ENCODE results near the gene TGM1. TPM values are rescaled to one million over a fixed set of nuclear protein-coding genes. Genes with fewer than 3 reads are reported as not detected.

The TGM1 gene
- total RNA-seq, 1 experiment from 2014 or later = 2.9 TPM

- no peaks in the 10 kb centered on the region for H3K27me3 Mint-ChIP-seq (ENCODE audit: low read depth)
- no peak overlapping the region for H2AK5ac ChIP-seq (ENCODE audit: insufficient read length, low read length)
- peaks cover 2% of the 10 kb centered on the region for H4K20me1 ChIP-seq (ENCODE audit: control insufficient read depth, insufficient read depth, insufficient read length)
- no peak overlapping the region for H4K8ac ChIP-seq (replicated peaks; ENCODE audit: insufficient read length, low read depth, low read length)
- H3K9me3 ChIP-seq (ENCODE audit: control insufficient read depth, low read depth, low read length) = no peaks in the 10 kb centered on the region
- no peaks in the 10 kb centered on the region for H3K79me2 ChIP-seq (ENCODE audit: insufficient read depth, low read length)
- no peak overlapping the region for H2AFZ ChIP-seq (ENCODE audit: low read length)
- H3K4ac ChIP-seq (ENCODE audit: low read depth, low read length) = no peak overlapping the region
- no peak overlapping the region for H3K4me2 ChIP-seq (ENCODE audit: insufficient read depth, insufficient read length, low read length)
- DNase-seq = no peak
- H3K27ac Mint-ChIP-seq = no peak overlapping the region; a peak in 1 of 7 replicates
- H3T11ph ChIP-seq (ENCODE audit: low read length) = no peak overlapping the region
- H3K36me3 Mint-ChIP-seq (ENCODE audit: insufficient read depth in 1 of 3, low read depth in 3 of 3) = peaks cover 35 to 68% (median 67%) of the 10 kb centered on the region in 3 experiments; a peak in 6 of 7 replicates
- H3K79me1 ChIP-seq (ENCODE audit: insufficient read depth, low read depth, low read length, poor library complexity, severe bottlenecking) = no peaks in the 10 kb centered on the region
- H3K9me3 Mint-ChIP-seq = no peaks in the 10 kb centered on the region
- H3K27ac ChIP-seq (ENCODE audit: insufficient read length, low read depth, low read length) = no peak overlapping the region
- no peak overlapping the region for H3K4me3 Mint-ChIP-seq
- peaks cover 10 to 17% of the 10 kb centered on the region in 2 experiments for H3K4me1 Mint-ChIP-seq
- no peak overlapping the region for H4K5ac ChIP-seq (ENCODE audit: insufficient read length, low read depth, low read length)
- no peak overlapping the region for H2BK5ac ChIP-seq (ENCODE audit: insufficient read length, low read length)
- no CpG with 5 or more reads among the region's 2 CpGs for WGBS (ENCODE audit: extremely low coverage, insufficient read length, low lambda C conversion rate)
- peaks cover 15% of the 10 kb centered on the region for H3K23me2 ChIP-seq (ENCODE audit: insufficient read length, low read depth, low read length, poor library complexity, severe bottlenecking)
- no peak overlapping the region for H3K56ac ChIP-seq (ENCODE audit: insufficient read length, low read depth, low read length)
- no peak overlapping the region for H3K23ac ChIP-seq (ENCODE audit: insufficient read length, low read depth, low read length)
- no peak overlapping the region for H3K18ac ChIP-seq (ENCODE audit: insufficient read length, low read depth, low read length)
- no peak for TF ChIP-seq CTCF (conservative IDR thresholded peaks at IDR 0.05)
- no peak overlapping the region for H2BK12ac ChIP-seq (ENCODE audit: insufficient read length, low read depth, low read length)
- 0 out of 2 replicates have a peak, but pooled peaks cover 6% of the 10 kb centered on the region for H3K4me1 ChIP-seq (ENCODE audit: insufficient read depth, low read length)
- no peak overlapping the region for H3K14ac ChIP-seq (ENCODE audit: insufficient read depth, low read length)
- no peak overlapping the region for H4K91ac ChIP-seq (ENCODE audit: insufficient read length, low read depth, low read length)
- H2BK15ac ChIP-seq (ENCODE audit: low read depth, low read length) = no peak overlapping the region
- H2BK120ac ChIP-seq (ENCODE audit: low read depth, low read length, poor library complexity, severe bottlenecking) = no peak overlapping the region
- no peak overlapping the region for H3K9ac ChIP-seq (ENCODE audit: extremely low read depth, insufficient read length, low read length)
- H2BK20ac ChIP-seq (ENCODE audit: low read depth, low read length, poor library complexity, severe bottlenecking) = no peak overlapping the region
- H3K27me3 ChIP-seq (ENCODE audit: insufficient read depth, low read length) = no peaks in the 10 kb centered on the region
Measured at GRCh38 chr14:24237463-24237955, 25.5 kb downstream of the TGM1 start.
